HEK293 (cell line): ENCODE results near the gene LMAN2L.

Source experiments
- HOXC10 ChIP-seq: sonication (generic); formaldehyde crosslinking; IDR thresholded peaks from 2 replicates; pipeline ENCODE4 v1.8.1; 2023; ENCODE audit warnings: mild to moderate bottlenecking, missing genetic modification reagents
- KLF8 ChIP-seq: fragments of 450-650 bp; formaldehyde crosslinking; IDR thresholded peaks from 2 replicates; pipeline ENCODE4 v1.5.1; 2016; ENCODE audit warnings: missing biosample characterization, missing genetic modification characterization
- ZBTB20 ChIP-seq: fragments of 450-650 bp; formaldehyde crosslinking; IDR thresholded peaks from 2 replicates; pipeline ENCODE4 v1.5.1; 2016; ENCODE audit warnings: missing biosample characterization, missing genetic modification characterization
- ZBTB21 ChIP-seq: fragments of 450-650 bp; formaldehyde crosslinking; IDR thresholded peaks from 2 replicates; pipeline ENCODE4 v1.5.1; 2017; ENCODE audit warnings: missing biosample characterization, missing genetic modification characterization
- ZNF211 ChIP-seq: fragments of 450-650 bp; formaldehyde crosslinking; IDR thresholded peaks from 2 replicates; pipeline ENCODE4 v1.5.1; 2016; ENCODE audit warnings: low read depth, missing biosample characterization, missing genetic modification characterization
- ZNF266 ChIP-seq: fragments of 450-650 bp; formaldehyde crosslinking; IDR thresholded peaks from 2 replicates; pipeline ENCODE4 v1.5.1; 2016; ENCODE audit warnings: missing biosample characterization, missing genetic modification characterization, low read depth
- ZNF302 ChIP-seq: fragments of 450-650 bp; formaldehyde crosslinking; IDR thresholded peaks from 2 replicates; pipeline ENCODE4 v1.5.1; 2016; ENCODE audit warnings: missing biosample characterization, missing genetic modification characterization, low read depth
- ZNF416 ChIP-seq: fragments of 450-650 bp; formaldehyde crosslinking; IDR thresholded peaks from 2 replicates; pipeline ENCODE4 v1.5.1; 2016; ENCODE audit warnings: missing biosample characterization, missing genetic modification characterization
- ZNF473 ChIP-seq: fragments of 450-650 bp; formaldehyde crosslinking; IDR thresholded peaks from 2 replicates; pipeline ENCODE4 v1.5.1; 2017; ENCODE audit warnings: missing biosample characterization, missing genetic modification characterization
- ZNF621 ChIP-seq: fragments of 450-650 bp; formaldehyde crosslinking; IDR thresholded peaks from 2 replicates; pipeline ENCODE4 v1.5.1; 2017; ENCODE audit warnings: missing biosample characterization, missing genetic modification characterization
- ZNF664 ChIP-seq: fragments of 450-650 bp; formaldehyde crosslinking; IDR thresholded peaks from 2 replicates; pipeline ENCODE4 v1.5.1; 2016; ENCODE audit warnings: missing biosample characterization, missing genetic modification characterization
- TF ChIP-seq, protein P1 (sequence below): fragments of 450-650 bp; formaldehyde crosslinking; IDR thresholded peaks from 2 replicates; pipeline ENCODE4; 2016; ENCODE audit warnings: missing biosample characterization, missing genetic modification characterization
- TF ChIP-seq, protein P2 (sequence below): fragments of 450-650 bp; formaldehyde crosslinking; IDR thresholded peaks from 2 replicates; pipeline ENCODE4 v1.5.1; 2017; ENCODE audit warnings: missing biosample characterization, missing genetic modification characterization
- TF ChIP-seq, protein P3 (sequence below): fragments of 450-650 bp; formaldehyde crosslinking; IDR thresholded peaks from 2 replicates; pipeline ENCODE4 v1.5.1; 2016; ENCODE audit warnings: missing biosample characterization, missing genetic modification characterization
- TF ChIP-seq, protein P4 (sequence below): fragments of 450-650 bp; formaldehyde crosslinking; conservative IDR thresholded peaks from 2 replicates; pipeline ENCODE4 v1.5.1; 2016; ENCODE audit warnings: low read depth, missing biosample characterization, missing genetic modification characterization
- TF ChIP-seq, protein P5 (sequence below): fragments of 450-650 bp; formaldehyde crosslinking; IDR thresholded peaks from 2 replicates; pipeline ENCODE4 v1.5.1; 2017; ENCODE audit warnings: missing biosample characterization, missing genetic modification characterization
- TF ChIP-seq, protein P6 (sequence below): fragments of 450-650 bp; formaldehyde crosslinking; IDR thresholded peaks from 2 replicates; pipeline ENCODE4 v1.5.1; 2016; ENCODE audit warnings: missing biosample characterization, missing genetic modification characterization
- TF ChIP-seq, protein P7 (sequence below): fragments of 450-650 bp; formaldehyde crosslinking; IDR thresholded peaks from 2 replicates; pipeline ENCODE4 v1.5.1; 2016; ENCODE audit warnings: missing biosample characterization, missing genetic modification characterization, low read depth
- TF ChIP-seq, protein P8 (sequence below): IDR thresholded peaks from 2 replicates; pipeline ENCODE4 v1.6.1; 2011; ENCODE audit warnings: mild to moderate bottlenecking, low read depth, low read length, borderline replicate concordance

The LMAN2L gene

DNA sequence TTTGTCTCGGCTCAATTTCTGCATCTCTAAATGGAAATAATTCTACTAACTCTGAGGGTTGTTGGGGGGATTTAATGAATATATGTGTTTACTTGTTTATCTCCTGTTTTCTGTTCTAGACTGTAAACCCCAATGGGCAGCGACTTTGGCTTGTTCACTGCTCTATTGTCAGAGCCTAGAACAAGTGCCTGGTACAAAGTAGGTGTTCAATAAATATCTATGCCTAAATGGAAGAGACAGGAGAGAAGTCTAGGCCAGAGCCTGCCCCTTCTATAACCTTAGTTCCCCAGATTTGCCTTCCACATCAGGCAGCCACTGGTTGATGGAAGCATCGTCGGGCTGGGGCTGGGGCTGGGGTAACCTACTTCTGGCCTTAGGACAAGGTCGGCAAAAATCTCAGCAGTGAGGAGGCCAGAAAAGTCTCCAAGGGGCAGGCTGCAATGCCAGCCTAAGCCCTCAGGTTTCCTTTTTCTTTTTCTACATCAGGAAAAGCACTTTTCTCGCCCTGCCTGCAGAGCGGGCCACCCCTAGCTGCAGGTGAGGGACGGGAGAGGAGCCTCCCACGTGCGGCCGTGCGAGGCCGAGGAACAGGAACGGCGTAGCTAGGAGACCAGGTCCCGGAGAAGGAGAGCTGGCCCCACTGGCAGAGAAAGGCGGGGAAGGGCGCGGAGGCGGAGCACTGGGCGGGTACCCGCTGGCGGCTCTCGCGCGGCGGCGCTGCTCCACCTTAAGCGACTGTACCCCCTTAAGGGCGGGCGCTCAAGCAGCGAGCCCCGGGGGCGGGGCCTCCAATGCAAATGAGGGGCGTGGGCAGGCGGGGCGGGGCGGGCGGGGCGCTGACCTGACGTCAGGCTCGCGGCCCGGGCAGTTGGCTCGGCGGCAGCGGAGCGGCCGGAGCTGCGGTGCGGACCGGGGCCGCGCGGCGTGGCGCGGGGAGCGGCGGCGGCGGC lies 20.4 kb upstream of the LMAN2L start, which contains the start of gene CNNM4 (continued):
- TF ChIP-seq, protein P1, sequence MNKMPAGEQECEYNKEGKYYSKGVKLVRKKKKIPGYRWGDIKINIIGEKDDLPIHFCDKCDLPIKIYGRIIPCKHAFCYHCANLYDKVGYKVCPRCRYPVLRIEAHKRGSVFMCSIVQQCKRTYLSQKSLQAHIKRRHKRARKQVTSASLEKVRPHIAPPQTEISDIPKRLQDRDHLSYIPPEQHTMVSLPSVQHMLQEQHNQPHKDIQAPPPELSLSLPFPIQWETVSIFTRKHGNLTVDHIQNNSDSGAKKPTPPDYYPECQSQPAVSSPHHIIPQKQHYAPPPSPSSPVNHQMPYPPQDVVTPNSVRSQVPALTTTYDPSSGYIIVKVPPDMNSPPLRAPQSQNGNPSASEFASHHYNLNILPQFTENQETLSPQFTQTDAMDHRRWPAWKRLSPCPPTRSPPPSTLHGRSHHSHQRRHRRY (tag by site-specific recombination): no peak
- TF ChIP-seq, protein P2, sequence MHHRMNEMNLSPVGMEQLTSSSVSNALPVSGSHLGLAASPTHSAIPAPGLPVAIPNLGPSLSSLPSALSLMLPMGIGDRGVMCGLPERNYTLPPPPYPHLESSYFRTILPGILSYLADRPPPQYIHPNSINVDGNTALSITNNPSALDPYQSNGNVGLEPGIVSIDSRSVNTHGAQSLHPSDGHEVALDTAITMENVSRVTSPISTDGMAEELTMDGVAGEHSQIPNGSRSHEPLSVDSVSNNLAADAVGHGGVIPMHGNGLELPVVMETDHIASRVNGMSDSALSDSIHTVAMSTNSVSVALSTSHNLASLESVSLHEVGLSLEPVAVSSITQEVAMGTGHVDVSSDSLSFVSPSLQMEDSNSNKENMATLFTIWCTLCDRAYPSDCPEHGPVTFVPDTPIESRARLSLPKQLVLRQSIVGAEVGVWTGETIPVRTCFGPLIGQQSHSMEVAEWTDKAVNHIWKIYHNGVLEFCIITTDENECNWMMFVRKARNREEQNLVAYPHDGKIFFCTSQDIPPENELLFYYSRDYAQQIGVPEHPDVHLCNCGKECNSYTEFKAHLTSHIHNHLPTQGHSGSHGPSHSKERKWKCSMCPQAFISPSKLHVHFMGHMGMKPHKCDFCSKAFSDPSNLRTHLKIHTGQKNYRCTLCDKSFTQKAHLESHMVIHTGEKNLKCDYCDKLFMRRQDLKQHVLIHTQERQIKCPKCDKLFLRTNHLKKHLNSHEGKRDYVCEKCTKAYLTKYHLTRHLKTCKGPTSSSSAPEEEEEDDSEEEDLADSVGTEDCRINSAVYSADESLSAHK: no peak
- TF ChIP-seq, protein P3, sequence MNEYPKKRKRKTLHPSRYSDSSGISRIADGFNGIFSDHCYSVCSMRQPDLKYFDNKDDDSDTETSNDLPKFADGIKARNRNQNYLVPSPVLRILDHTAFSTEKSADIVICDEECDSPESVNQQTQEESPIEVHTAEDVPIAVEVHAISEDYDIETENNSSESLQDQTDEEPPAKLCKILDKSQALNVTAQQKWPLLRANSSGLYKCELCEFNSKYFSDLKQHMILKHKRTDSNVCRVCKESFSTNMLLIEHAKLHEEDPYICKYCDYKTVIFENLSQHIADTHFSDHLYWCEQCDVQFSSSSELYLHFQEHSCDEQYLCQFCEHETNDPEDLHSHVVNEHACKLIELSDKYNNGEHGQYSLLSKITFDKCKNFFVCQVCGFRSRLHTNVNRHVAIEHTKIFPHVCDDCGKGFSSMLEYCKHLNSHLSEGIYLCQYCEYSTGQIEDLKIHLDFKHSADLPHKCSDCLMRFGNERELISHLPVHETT: no peak
- TF ChIP-seq ZBTB21 (tag by site-specific recombination): no peak
- TF ChIP-seq ZNF621: no peak
- peak; percentile 93 for TF ChIP-seq ZNF664 (tag by site-specific recombination)
- TF ChIP-seq, protein P4, sequence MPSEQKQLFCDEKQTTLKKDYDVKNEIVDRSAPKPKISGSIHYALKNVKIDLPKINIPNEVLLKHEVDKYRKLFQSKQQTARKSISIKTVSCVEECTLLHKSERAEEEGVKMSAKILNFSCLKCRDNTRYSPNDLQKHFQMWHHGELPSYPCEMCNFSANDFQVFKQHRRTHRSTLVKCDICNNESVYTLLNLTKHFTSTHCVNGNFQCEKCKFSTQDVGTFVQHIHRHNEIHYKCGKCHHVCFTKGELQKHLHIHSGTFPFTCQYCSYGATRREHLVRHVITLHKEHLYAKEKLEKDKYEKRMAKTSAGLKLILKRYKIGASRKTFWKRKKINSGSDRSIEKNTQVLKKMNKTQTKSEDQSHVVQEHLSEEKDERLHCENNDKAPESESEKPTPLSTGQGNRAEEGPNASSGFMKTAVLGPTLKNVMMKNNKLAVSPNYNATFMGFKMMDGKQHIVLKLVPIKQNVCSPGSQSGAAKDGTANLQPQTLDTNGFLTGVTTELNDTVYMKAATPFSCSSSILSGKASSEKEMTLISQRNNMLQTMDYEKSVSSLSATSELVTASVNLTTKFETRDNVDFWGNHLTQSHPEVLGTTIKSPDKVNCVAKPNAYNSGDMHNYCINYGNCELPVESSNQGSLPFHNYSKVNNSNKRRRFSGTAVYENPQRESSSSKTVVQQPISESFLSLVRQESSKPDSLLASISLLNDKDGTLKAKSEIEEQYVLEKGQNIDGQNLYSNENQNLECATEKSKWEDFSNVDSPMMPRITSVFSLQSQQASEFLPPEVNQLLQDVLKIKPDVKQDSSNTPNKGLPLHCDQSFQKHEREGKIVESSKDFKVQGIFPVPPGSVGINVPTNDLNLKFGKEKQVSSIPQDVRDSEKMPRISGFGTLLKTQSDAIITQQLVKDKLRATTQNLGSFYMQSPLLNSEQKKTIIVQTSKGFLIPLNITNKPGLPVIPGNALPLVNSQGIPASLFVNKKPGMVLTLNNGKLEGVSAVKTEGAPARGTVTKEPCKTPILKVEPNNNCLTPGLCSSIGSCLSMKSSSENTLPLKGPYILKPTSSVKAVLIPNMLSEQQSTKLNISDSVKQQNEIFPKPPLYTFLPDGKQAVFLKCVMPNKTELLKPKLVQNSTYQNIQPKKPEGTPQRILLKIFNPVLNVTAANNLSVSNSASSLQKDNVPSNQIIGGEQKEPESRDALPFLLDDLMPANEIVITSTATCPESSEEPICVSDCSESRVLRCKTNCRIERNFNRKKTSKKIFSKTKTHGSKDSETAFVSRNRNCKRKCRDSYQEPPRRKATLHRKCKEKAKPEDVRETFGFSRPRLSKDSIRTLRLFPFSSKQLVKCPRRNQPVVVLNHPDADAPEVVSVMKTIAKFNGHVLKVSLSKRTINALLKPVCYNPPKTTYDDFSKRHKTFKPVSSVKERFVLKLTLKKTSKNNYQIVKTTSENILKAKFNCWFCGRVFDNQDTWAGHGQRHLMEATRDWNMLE (tag by site-specific recombination): no peak
- TF ChIP-seq, protein P5, sequence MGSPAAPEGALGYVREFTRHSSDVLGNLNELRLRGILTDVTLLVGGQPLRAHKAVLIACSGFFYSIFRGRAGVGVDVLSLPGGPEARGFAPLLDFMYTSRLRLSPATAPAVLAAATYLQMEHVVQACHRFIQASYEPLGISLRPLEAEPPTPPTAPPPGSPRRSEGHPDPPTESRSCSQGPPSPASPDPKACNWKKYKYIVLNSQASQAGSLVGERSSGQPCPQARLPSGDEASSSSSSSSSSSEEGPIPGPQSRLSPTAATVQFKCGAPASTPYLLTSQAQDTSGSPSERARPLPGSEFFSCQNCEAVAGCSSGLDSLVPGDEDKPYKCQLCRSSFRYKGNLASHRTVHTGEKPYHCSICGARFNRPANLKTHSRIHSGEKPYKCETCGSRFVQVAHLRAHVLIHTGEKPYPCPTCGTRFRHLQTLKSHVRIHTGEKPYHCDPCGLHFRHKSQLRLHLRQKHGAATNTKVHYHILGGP (tag by site-specific recombination): no peak
- no peak for TF ChIP-seq HOXC10 (CRISPR knock-in tag)
- no peak for TF ChIP-seq ZNF302 (tag by site-specific recombination)
- no peak for TF ChIP-seq ZNF473 (tag by site-specific recombination)
- TF ChIP-seq, protein P6, sequence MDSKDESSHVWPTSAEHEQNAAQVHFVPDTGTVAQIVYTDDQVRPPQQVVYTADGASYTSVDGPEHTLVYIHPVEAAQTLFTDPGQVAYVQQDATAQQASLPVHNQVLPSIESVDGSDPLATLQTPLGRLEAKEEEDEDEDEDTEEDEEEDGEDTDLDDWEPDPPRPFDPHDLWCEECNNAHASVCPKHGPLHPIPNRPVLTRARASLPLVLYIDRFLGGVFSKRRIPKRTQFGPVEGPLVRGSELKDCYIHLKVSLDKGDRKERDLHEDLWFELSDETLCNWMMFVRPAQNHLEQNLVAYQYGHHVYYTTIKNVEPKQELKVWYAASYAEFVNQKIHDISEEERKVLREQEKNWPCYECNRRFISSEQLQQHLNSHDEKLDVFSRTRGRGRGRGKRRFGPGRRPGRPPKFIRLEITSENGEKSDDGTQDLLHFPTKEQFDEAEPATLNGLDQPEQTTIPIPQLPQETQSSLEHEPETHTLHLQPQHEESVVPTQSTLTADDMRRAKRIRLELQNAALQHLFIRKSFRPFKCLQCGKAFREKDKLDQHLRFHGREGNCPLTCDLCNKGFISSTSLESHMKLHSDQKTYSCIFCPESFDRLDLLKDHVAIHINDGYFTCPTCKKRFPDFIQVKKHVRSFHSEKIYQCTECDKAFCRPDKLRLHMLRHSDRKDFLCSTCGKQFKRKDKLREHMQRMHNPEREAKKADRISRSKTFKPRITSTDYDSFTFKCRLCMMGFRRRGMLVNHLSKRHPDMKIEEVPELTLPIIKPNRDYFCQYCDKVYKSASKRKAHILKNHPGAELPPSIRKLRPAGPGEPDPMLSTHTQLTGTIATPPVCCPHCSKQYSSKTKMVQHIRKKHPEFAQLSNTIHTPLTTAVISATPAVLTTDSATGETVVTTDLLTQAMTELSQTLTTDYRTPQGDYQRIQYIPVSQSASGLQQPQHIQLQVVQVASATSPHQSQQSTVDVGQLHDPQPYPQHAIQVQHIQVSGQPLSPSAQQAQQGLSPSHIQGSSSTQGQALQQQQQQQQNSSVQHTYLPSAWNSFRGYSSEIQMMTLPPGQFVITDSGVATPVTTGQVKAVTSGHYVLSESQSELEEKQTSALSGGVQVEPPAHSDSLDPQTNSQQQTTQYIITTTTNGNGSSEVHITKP (tag by site-specific recombination): peak; percentile 65
- TF ChIP-seq, protein P7, sequence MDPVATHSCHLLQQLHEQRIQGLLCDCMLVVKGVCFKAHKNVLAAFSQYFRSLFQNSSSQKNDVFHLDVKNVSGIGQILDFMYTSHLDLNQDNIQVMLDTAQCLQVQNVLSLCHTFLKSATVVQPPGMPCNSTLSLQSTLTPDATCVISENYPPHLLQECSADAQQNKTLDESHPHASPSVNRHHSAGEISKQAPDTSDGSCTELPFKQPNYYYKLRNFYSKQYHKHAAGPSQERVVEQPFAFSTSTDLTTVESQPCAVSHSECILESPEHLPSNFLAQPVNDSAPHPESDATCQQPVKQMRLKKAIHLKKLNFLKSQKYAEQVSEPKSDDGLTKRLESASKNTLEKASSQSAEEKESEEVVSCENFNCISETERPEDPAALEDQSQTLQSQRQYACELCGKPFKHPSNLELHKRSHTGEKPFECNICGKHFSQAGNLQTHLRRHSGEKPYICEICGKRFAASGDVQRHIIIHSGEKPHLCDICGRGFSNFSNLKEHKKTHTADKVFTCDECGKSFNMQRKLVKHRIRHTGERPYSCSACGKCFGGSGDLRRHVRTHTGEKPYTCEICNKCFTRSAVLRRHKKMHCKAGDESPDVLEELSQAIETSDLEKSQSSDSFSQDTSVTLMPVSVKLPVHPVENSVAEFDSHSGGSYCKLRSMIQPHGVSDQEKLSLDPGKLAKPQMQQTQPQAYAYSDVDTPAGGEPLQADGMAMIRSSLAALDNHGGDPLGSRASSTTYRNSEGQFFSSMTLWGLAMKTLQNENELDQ (tag by site-specific recombination): no peak
- TF ChIP-seq, protein P8, sequence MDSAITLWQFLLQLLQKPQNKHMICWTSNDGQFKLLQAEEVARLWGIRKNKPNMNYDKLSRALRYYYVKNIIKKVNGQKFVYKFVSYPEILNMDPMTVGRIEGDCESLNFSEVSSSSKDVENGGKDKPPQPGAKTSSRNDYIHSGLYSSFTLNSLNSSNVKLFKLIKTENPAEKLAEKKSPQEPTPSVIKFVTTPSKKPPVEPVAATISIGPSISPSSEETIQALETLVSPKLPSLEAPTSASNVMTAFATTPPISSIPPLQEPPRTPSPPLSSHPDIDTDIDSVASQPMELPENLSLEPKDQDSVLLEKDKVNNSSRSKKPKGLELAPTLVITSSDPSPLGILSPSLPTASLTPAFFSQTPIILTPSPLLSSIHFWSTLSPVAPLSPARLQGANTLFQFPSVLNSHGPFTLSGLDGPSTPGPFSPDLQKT: no peak
- peak; percentile 71; the same call in 1 of the 2 replicates for TF ChIP-seq KLF8
- TF ChIP-seq ZNF211 (tag by site-specific recombination): no peak
- no peak for TF ChIP-seq ZBTB20
- TF ChIP-seq ZNF416: no peak
- no peak for TF ChIP-seq ZNF266 (tag by site-specific recombination)
